IMR-90 (cell line): ENCODE results near the gene TTC39C. TPM values are rescaled to one million over a fixed set of nuclear protein-coding genes. Genes with fewer than 3 reads are reported as not detected.

Source experiments
- ATAC-seq: fragments of 200-7000 bp; cut with Tn5 transposase; 2 replicates; pipeline ENCODE4 v1.9.1; 2020; ENCODE audit warnings: low read depth, mild to moderate bottlenecking, moderate library complexity
- BruUV-seq: library from RNA; stranded (reverse); fragments of 400-500 nt; replicated peaks from 2 replicates; lab custom pipeline; 2021; lab: Mats Ljungman, UMichigan
- CTCF ChIA-PET: fragments of 300-600 bp; formaldehyde crosslinking; extraction: SDS; loops from one replicate; lab custom pipeline; 2021; ENCODE audit warnings: antibody characterized with exemption; lab: Yijun Ruan, JAX
- POLR2A ChIA-PET: fragments of 300-600 bp; sonication (Branson Sonifier 250); formaldehyde crosslinking; loops from one replicate; lab custom pipeline; 2022; ENCODE audit warnings: antibody characterized with exemption; ENCODE audit not compliant: unreplicated experiment; lab: Charles Lee
- DNase-seq: peaks from one replicate; pipeline ENCODE4 v3.0.0; 2013
- H2AFZ ChIP-seq: replicated peaks from 2 replicates; pipeline ENCODE3; 2013; ENCODE audit warnings: low read length, mild to moderate bottlenecking; ENCODE audit not compliant: poor library complexity
- H2AK5ac ChIP-seq: 2 replicates; pipeline ENCODE4 v1.6.1; 2013; ENCODE audit warnings: low read depth, low read length, inconsistent platforms
- H2AK9ac ChIP-seq: replicated peaks from 2 replicates; pipeline ENCODE3; 2013; ENCODE audit warnings: mild to moderate bottlenecking, low read depth, low read length, moderate library complexity; ENCODE audit not compliant: poor library complexity
- H2BK120ac ChIP-seq: 2 replicates; pipeline ENCODE4 v1.6.1; 2013; ENCODE audit warnings: low read depth, low read length, inconsistent platforms
- H2BK15ac ChIP-seq: 3 replicates; pipeline ENCODE4 v1.6.1; 2013; ENCODE audit warnings: low read depth, low read length, inconsistent platforms
- H2BK20ac ChIP-seq: 2 replicates; pipeline ENCODE4 v1.6.1; 2013; ENCODE audit warnings: low read depth, mild to moderate bottlenecking, inconsistent platforms, low read length, moderate library complexity
- H2BK5ac ChIP-seq: 2 replicates; pipeline ENCODE4 v1.6.1; 2013; ENCODE audit warnings: mild to moderate bottlenecking, low read depth, low read length, inconsistent platforms; ENCODE audit not compliant: poor library complexity, severe bottlenecking
- H3K14ac ChIP-seq: replicated peaks from 2 replicates; pipeline ENCODE4 v1.6.1; 2013; ENCODE audit warnings: low read depth, low read length, inconsistent platforms
- H3K18ac ChIP-seq: 2 replicates; pipeline ENCODE4 v1.6.1; 2013; ENCODE audit warnings: low read depth, low read length, control low read depth
- H3K23ac ChIP-seq: 2 replicates; pipeline ENCODE4 v1.6.1; 2013; ENCODE audit warnings: low read depth, low read length, inconsistent platforms
- H3K27ac ChIP-seq: 2 replicates; pipeline ENCODE4 v1.5.1; 2013; ENCODE audit warnings: mild to moderate bottlenecking, control low read depth, low read length; ENCODE audit not compliant: insufficient read depth
- H3K27me3 ChIP-seq: 2 replicates; pipeline ENCODE4 v1.6.1; 2013; ENCODE audit warnings: low read length; ENCODE audit not compliant: control insufficient read depth, insufficient read depth
- H3K36me3 ChIP-seq: 2 replicates; pipeline ENCODE4 v1.6.1; 2013; ENCODE audit warnings: low read length, mixed read lengths; ENCODE audit not compliant: control insufficient read depth, insufficient read depth
- H3K4ac ChIP-seq: 2 replicates; pipeline ENCODE4 v1.6.1; 2013; ENCODE audit warnings: low read depth, low read length, inconsistent platforms
- H3K4me1 ChIP-seq: 2 replicates; pipeline ENCODE4 v1.6.1; 2013; ENCODE audit warnings: low read length, mixed read lengths; ENCODE audit not compliant: control insufficient read depth, insufficient read depth
- H3K4me2 ChIP-seq: 2 replicates; pipeline ENCODE4 v1.6.1; 2013; ENCODE audit warnings: low read depth, mild to moderate bottlenecking, control low read depth, low read length, moderate library complexity
- H3K4me3 ChIP-seq: 2 replicates; pipeline ENCODE4 v1.5.1; 2013; ENCODE audit warnings: low read depth, mild to moderate bottlenecking, control low read depth, low read length, moderate library complexity; ENCODE audit not compliant: insufficient read depth
- H3K56ac ChIP-seq: 2 replicates; pipeline ENCODE4 v1.6.1; 2013; ENCODE audit warnings: low read length, inconsistent platforms; ENCODE audit not compliant: insufficient read depth; ENCODE audit errors: extremely low read depth
- H3K79me1 ChIP-seq, 2 experiments: 2 replicates each; pipeline ENCODE4 v1.6.1; 2013; ENCODE audit warnings: low read length in 2 of 2, inconsistent platforms in 1 of 2, low read depth in 1 of 2
- H3K9ac ChIP-seq: 2 replicates; pipeline ENCODE4 v1.6.1; 2013; ENCODE audit warnings: low read depth, low read length, control low read depth
- H3K9me1 ChIP-seq: 2 replicates; pipeline ENCODE4 v1.6.1; 2013; ENCODE audit warnings: low read length, inconsistent platforms; ENCODE audit not compliant: insufficient read depth
- H3K9me3 ChIP-seq: 2 replicates; pipeline ENCODE4 v1.6.1; 2013; ENCODE audit warnings: low read length; ENCODE audit not compliant: control insufficient read depth, insufficient read depth
- H4K20me1 ChIP-seq: 2 replicates; pipeline ENCODE4 v1.6.1; 2013; ENCODE audit warnings: low read length, inconsistent platforms; ENCODE audit not compliant: insufficient read depth
- H4K5ac ChIP-seq: 2 replicates; pipeline ENCODE4 v1.6.1; 2013; ENCODE audit warnings: mild to moderate bottlenecking, low read depth, low read length, control low read depth
- H4K8ac ChIP-seq, 2 experiments: 2 replicates each; pipeline ENCODE4 v1.6.1; 2013; ENCODE audit warnings: low read depth in 2 of 2, low read length in 2 of 2, control low read depth in 1 of 2, inconsistent platforms in 1 of 2
- H4K91ac ChIP-seq: 2 replicates; pipeline ENCODE4 v1.6.1; 2013; ENCODE audit warnings: low read depth, low read length, inconsistent platforms; ENCODE audit not compliant: insufficient read depth
- ELK1 ChIP-seq: fragments of 150-350 bp; IDR thresholded peaks from 2 replicates; pipeline ENCODE4 v1.6.1; 2016; ENCODE audit warnings: low read depth, mild to moderate bottlenecking, low read length, moderate library complexity, borderline replicate concordance
- MAZ ChIP-seq: IDR thresholded peaks from 2 replicates; pipeline ENCODE4 v1.6.1; 2012; ENCODE audit warnings: low read depth, mild to moderate bottlenecking, low read length, improper control_type of control experiment, moderate library complexity, borderline replicate concordance
- POLR2A ChIP-seq: IDR thresholded peaks from 2 replicates; pipeline ENCODE4 v1.6.1; 2012; ENCODE audit warnings: mild to moderate bottlenecking, low read depth, low read length
- RCOR1 ChIP-seq: IDR thresholded peaks from 2 replicates; pipeline ENCODE4 v1.6.1; 2012; ENCODE audit warnings: mild to moderate bottlenecking, low read length, improper control_type of control experiment; ENCODE audit not compliant: insufficient replicate concordance
- SMC3 ChIP-seq: fragments of 150-350 bp; IDR thresholded peaks from 2 replicates; pipeline ENCODE4 v1.6.1; 2016; ENCODE audit warnings: low read depth, mild to moderate bottlenecking, antibody characterized with exemption, low read length, moderate library complexity
- WGBS, 2 experiments: methylation state at CpG; one replicate each; pipeline versions ENCODE4 v1.1.5 to v1.1.7; 2013; ENCODE audit warnings: missing lambda C conversion rate in 2 of 2; ENCODE audit not compliant: insufficient read length in 1 of 2; ENCODE audit errors: extremely low coverage in 2 of 2; 5-methylcytosine and 5-hydroxymethylcytosine counted together
- dilution Hi-C: fragments of 300-500 bp; cut with HindIII; formaldehyde crosslinking; loops from one replicate; pipeline ENCODE4 v1.14.3; 2018; ENCODE audit warnings: low sequenced_read_pairs; ENCODE audit not compliant: unreplicated experiment
- in situ Hi-C: fragments of 300-500 bp; cut with MboI; formaldehyde crosslinking; loops from 3 replicates; pipeline ENCODE4 v1.14.3; 2019; ENCODE audit warnings: low sequenced_read_pairs, inconsistent platforms, mixed read lengths
- intact Hi-C: fragments of 100-400 bp; cut with micrococcal nuclease; formaldehyde crosslinking; loops from 2 replicates; pipeline ENCODE4 v1.10.0; 2022
- polyA plus RNA-seq, 3 experiments: library from polyadenylated mRNA; depleted of rRNA; stranded (reverse); fragments of >200 nt; gene quantifications; 2 replicates each; pipeline ENCODE4 v1.2.3, GENCODE V29; 2012; ENCODE audit warnings: low replicate concordance in 1 of 3
- total RNA-seq: library from RNA; depleted of rRNA; stranded (reverse); fragments of >200 nt; gene quantifications from 2 replicates; pipeline ENCODE4 v1.2.3, GENCODE V29; 2012

The TTC39C gene
- total and polyA plus RNA-seq, 2 of the 4 experiments (the other 2 are of a cell fraction), result 8.0 to 20.8 TPM

DNA sequence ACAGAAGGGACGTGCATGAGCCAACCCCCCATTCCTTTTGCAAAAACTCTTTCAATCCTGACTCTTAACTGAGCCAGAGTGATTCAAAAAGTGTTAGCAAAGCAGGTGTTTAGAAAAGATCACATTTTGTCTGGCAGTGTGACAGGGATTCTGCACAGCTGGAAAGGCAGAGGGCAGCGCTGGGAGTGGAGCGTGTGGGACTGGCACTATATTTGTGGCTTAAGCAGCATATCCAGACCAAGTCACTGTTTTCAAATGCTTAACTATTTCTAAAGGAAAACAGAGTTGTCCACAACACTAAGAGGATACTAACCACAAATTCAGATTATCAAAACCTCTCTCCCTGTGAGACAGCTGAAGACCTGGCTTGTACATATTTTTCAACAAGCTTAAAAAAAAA, 143.3 kb downstream of the TTC39C start:
- Histone ChIP-seq H3K79me1 (no peaks in the 10 kb centered on the region), H3K18ac (no peak overlapping the region), H2BK120ac (no peak overlapping the region), H2AK5ac (no peak overlapping the region), H3K9ac (no peak overlapping the region), H3K56ac (no peak overlapping the region), H4K8ac (no peak overlapping the region), H2AFZ (no peak overlapping the region), H4K20me1 (no peaks in the 10 kb centered on the region), H3K36me3 (peaks cover 22% of the 10 kb centered on the region), H2BK5ac (no peak overlapping the region), H3K4me2 (no peak overlapping the region), H3K9me3 (no peaks in the 10 kb centered on the region), H3K4me1 (no peaks in the 10 kb centered on the region), H4K5ac (no peak overlapping the region), H3K4ac (no peak overlapping the region), H2BK20ac (no peak overlapping the region), H4K91ac (no peak overlapping the region), H3K27me3 (no peaks in the 10 kb centered on the region), H3K27ac (no peak overlapping the region), H2BK15ac (no peak overlapping the region), H3K23ac (no peak overlapping the region), H2AK9ac (no peak overlapping the region), H3K9me1 (peaks cover 4% of the 10 kb centered on the region), H3K14ac (no peak overlapping the region), H3K4me3 (no peak overlapping the region)
- dilution Hi-C loops, result no loop called here
- TF ChIP-seq MAZ (no peak), RCOR1 (no peak), POLR2A (no peak), SMC3 (no peak), ELK1 (no peak)
- intact Hi-C loops, result no loop called here
- CTCF ChIA-PET, result interaction anchor here (0.6 kb wide), 1 partner anchor 36 kb away, joined by 3 read pairs; no protein-coding TSS in a partner anchor
- WGBS, 2 experiments, result no CpG with 5 or more reads among the region's 3 CpGs
- no peak for ATAC-seq
- POLR2A ChIA-PET, result interaction anchor here (0.6 kb wide), 1 partner anchor 272 kb away, joined by 3 read pairs; no protein-coding TSS in a partner anchor
- in situ Hi-C loops, result no loop called here
- no TSS peak for BruUV-seq
- DNase-seq, result no peak
